Fibroblast of upper back skin (primary cell): Measurements from ENCODE around the gene PTRH1.

ENCODE experiments used
- DNase-seq: peaks from one replicate; pipeline ENCODE4 v3.0.0-alpha.2; 2013

The PTRH1 gene

GRCh38 chr9:127716412-127716811 lies 949 bp upstream of the PTRH1 start:
- DNase-seq, result no peak

GRCh38 chr9:127714951-127715469 lies 453 bp downstream of the PTRH1 start:
- DNase-seq, result no peak

- no peak for DNase-seq
Measured at GRCh38 chr9:127714020-127714750, 1.3 kb downstream of the PTRH1 start.

GRCh38 chr9:127712867-127713266 lies 2.6 kb downstream of the PTRH1 start:
- no peak for DNase-seq

GRCh38 chr9:127712371-127712770 lies 3.1 kb downstream of the PTRH1 start:
- no peak for DNase-seq

GRCh38 chr9:127711831-127712274 lies 3.6 kb downstream of the PTRH1 start:
- DNase-seq, result no peak

GRCh38 chr9:127711226-127711701 lies 4.2 kb downstream of the PTRH1 start:
- no peak for DNase-seq

- no peak for DNase-seq
Measured at GRCh38 chr9:127710204-127710783, 5.2 kb downstream of the PTRH1 start.

GRCh38 chr9:127708952-127709587 lies 6.4 kb downstream of the PTRH1 start:
- DNase-seq, result no peak

- DNase-seq, result no peak
Measured at GRCh38 chr9:127707766-127708165, 7.7 kb downstream of the PTRH1 start.

- DNase-seq, result no peak
Measured at GRCh38 chr9:127706836-127707241, 8.6 kb downstream of the PTRH1 start, which contains the start of gene CFAP157. CFAP157 (plus strand) TSS chr9:127706988; CDS start chr9:127707032, 44 bp downstream.

- DNase-seq, result no peak
Measured at GRCh38 chr9:127705577-127706379, 9.7 kb downstream of the PTRH1 start.

- no peak for DNase-seq
Measured at GRCh38 chr9:127703289-127703946, 12.0 kb downstream of the PTRH1 start.

GRCh38 chr9:127700594-127701255 lies 14.7 kb downstream of the PTRH1 start:
- no peak for DNase-seq

GRCh38 chr9:127700140-127700539 lies 15.3 kb downstream of the PTRH1 start:
- DNase-seq, result no peak

- peak; percentile 97 for DNase-seq
Measured at GRCh38 chr9:127698985-127699670, 16.3 kb downstream of the PTRH1 start.

GRCh38 chr9:127698386-127698785 lies 17.1 kb downstream of the PTRH1 start:
- no peak for DNase-seq

GRCh38 chr9:127697575-127697974 lies 17.9 kb downstream of the PTRH1 start:
- no peak for DNase-seq

- DNase-seq, result peak; percentile 68
Measured at GRCh38 chr9:127694890-127695720, 20.4 kb downstream of the PTRH1 start.

- DNase-seq, result no peak
Measured at GRCh38 chr9:127693697-127694096, 21.8 kb downstream of the PTRH1 start.
